HEK293 (cell line): ENCODE results near the gene OR2AT4.
A peak's percentile ranks its signal among the peaks of the same experiment; 100 is the strongest.

Experiments
- CTCF ChIA-PET: fragments of 350-600 bp; formaldehyde crosslinking; extraction: SDS; loops from one replicate; lab custom pipeline; 2021; ENCODE audit warnings: antibody characterized with exemption; lab: Yijun Ruan, JAX
- POLR2A ChIA-PET: fragments of 300-600 bp; formaldehyde crosslinking; extraction: SDS; loops from one replicate; lab custom pipeline; 2020; ENCODE audit warnings: antibody characterized with exemption, inconsistent platforms; lab: Yijun Ruan, JAX
- H3K27ac ChIP-seq: fragments of 200-500 bp; sonication (Bioruptor generic); 2 replicates; pipeline ENCODE4 v1.5.1; 2014; ENCODE audit warnings: low read depth, low read length, control low read depth, inconsistent platforms; ENCODE audit errors: extremely low read depth
- H3K36me3 ChIP-seq, 2 experiments: fragments of 200-500 bp in 1 of 2; sonication (Bioruptor generic) in 1 of 2; 1 replicate in 1 of 2; 2 replicates in 1 of 2; pipeline ENCODE4 v1.5.1; 2014 to 2017; ENCODE audit warnings: inconsistent platforms in 2 of 2, low read length in 2 of 2; ENCODE audit not compliant: control insufficient read depth in 2 of 2, insufficient read depth in 1 of 2
- H3K4me1 ChIP-seq: fragments of 200-500 bp; sonication (Bioruptor generic); 2 replicates; pipeline ENCODE4 v1.5.1; 2014; ENCODE audit warnings: mild to moderate bottlenecking, low read length, inconsistent platforms; ENCODE audit not compliant: control insufficient read depth, insufficient read depth
- H3K4me3 ChIP-seq: 2 replicates; pipeline ENCODE4 v1.5.1; 2011; ENCODE audit warnings: low read depth, mild to moderate bottlenecking, control low read depth, low read length, moderate library complexity
- H3K9me3 ChIP-seq: fragments of 200-500 bp; sonication (Bioruptor generic); 2 replicates; pipeline ENCODE4 v1.5.1; 2014; ENCODE audit warnings: low read depth, low read length, inconsistent platforms; ENCODE audit not compliant: control insufficient read depth, insufficient read depth
- CTCF ChIP-seq: fragments of 450-650 bp; formaldehyde crosslinking; IDR thresholded peaks from 2 replicates; pipeline ENCODE4 v1.5.1; 2016; ENCODE audit warnings: missing biosample characterization, missing genetic modification characterization
- GLI2 ChIP-seq: fragments of 450-650 bp; formaldehyde crosslinking; IDR thresholded peaks from 2 replicates; pipeline ENCODE4; 2017; ENCODE audit warnings: missing biosample characterization, missing genetic modification characterization, low read depth, borderline replicate concordance
- GLI4 ChIP-seq: fragments of 450-650 bp; formaldehyde crosslinking; IDR thresholded peaks from 2 replicates; pipeline ENCODE4 v1.5.1; 2016; ENCODE audit warnings: missing biosample characterization, missing genetic modification characterization
- KLF7 ChIP-seq: fragments of 450-650 bp; formaldehyde crosslinking; IDR thresholded peaks from 2 replicates; pipeline ENCODE4 v1.5.1; 2016; ENCODE audit warnings: missing biosample characterization, missing genetic modification characterization, borderline replicate concordance
- PRDM1 ChIP-seq: fragments of 450-650 bp; formaldehyde crosslinking; IDR thresholded peaks from 2 replicates; pipeline ENCODE4; 2016; ENCODE audit warnings: missing biosample characterization, missing genetic modification characterization
- TRIM28 ChIP-seq: IDR thresholded peaks from 2 replicates; pipeline ENCODE4 v1.6.1; 2011; ENCODE audit warnings: low read length, control low read depth, borderline replicate concordance
- ZBTB20 ChIP-seq: fragments of 450-650 bp; formaldehyde crosslinking; IDR thresholded peaks from 2 replicates; pipeline ENCODE4 v1.5.1; 2016; ENCODE audit warnings: missing biosample characterization, missing genetic modification characterization
- ZBTB7A ChIP-seq: fragments of 450-650 bp; formaldehyde crosslinking; IDR thresholded peaks from 2 replicates; pipeline ENCODE4 v1.5.1; 2016; ENCODE audit warnings: low read depth, missing biosample characterization, missing genetic modification characterization
- ZIC2 ChIP-seq: fragments of 450-650 bp; formaldehyde crosslinking; IDR thresholded peaks from 2 replicates; pipeline ENCODE4 v1.5.1; 2016; ENCODE audit warnings: missing biosample characterization, missing genetic modification characterization
- ZNF157 ChIP-seq: fragments of 450-650 bp; formaldehyde crosslinking; IDR thresholded peaks from 2 replicates; pipeline ENCODE4 v1.5.1; 2016; ENCODE audit warnings: missing biosample characterization, missing genetic modification characterization
- ZNF174 ChIP-seq: fragments of 450-650 bp; formaldehyde crosslinking; IDR thresholded peaks from 2 replicates; pipeline ENCODE4 v1.5.0; 2017; ENCODE audit warnings: missing biosample characterization, mild to moderate bottlenecking, missing genetic modification characterization
- ZNF266 ChIP-seq: fragments of 450-650 bp; formaldehyde crosslinking; IDR thresholded peaks from 2 replicates; pipeline ENCODE4 v1.5.1; 2016; ENCODE audit warnings: missing biosample characterization, missing genetic modification characterization, low read depth
- ZNF510 ChIP-seq: fragments of 450-650 bp; formaldehyde crosslinking; IDR thresholded peaks from 2 replicates; pipeline ENCODE4 v1.5.1; 2018; ENCODE audit warnings: mild to moderate bottlenecking, missing genetic modification characterization, missing biosample characterization; ENCODE audit not compliant: insufficient replicate concordance
- ZNF76 ChIP-seq: fragments of 450-650 bp; formaldehyde crosslinking; IDR thresholded peaks from 2 replicates; pipeline ENCODE4; 2016; ENCODE audit warnings: low read depth, missing biosample characterization, missing genetic modification characterization, borderline replicate concordance
- ZNF837 ChIP-seq: fragments of 450-650 bp; formaldehyde crosslinking; IDR thresholded peaks from 2 replicates; pipeline ENCODE4 v1.5.1; 2016; ENCODE audit warnings: missing biosample characterization, missing genetic modification characterization
- ZNF843 ChIP-seq: fragments of 450-650 bp; formaldehyde crosslinking; IDR thresholded peaks from 2 replicates; pipeline ENCODE4 v1.5.1; 2016; ENCODE audit warnings: missing biosample characterization, missing genetic modification characterization
- ZSCAN16 ChIP-seq: fragments of 450-650 bp; formaldehyde crosslinking; IDR thresholded peaks from 2 replicates; pipeline ENCODE4 v1.5.1; 2016; ENCODE audit warnings: missing biosample characterization, missing genetic modification characterization
- ZSCAN23 ChIP-seq: fragments of 450-650 bp; formaldehyde crosslinking; IDR thresholded peaks from 2 replicates; pipeline ENCODE4 v1.5.1; 2016; ENCODE audit warnings: missing biosample characterization, missing genetic modification characterization
- TF ChIP-seq, protein P1 (sequence below): fragments of 450-650 bp; formaldehyde crosslinking; IDR thresholded peaks from 2 replicates; pipeline ENCODE4 v1.5.1; 2016; ENCODE audit warnings: missing biosample characterization, missing genetic modification characterization
- TF ChIP-seq, protein P2 (sequence below): fragments of 450-650 bp; formaldehyde crosslinking; conservative IDR thresholded peaks from 2 replicates; pipeline ENCODE4 v1.5.1; 2016; ENCODE audit warnings: low read depth, missing biosample characterization, missing genetic modification characterization

The OR2AT4 gene

GRCh38 chr11:75132080-75132479 is 35.4 kb upstream of the OR2AT4 start:
- TF ChIP-seq PRDM1 (tag by site-specific recombination), result peak; percentile 62
- no peak for TF ChIP-seq ZSCAN16 (tag by site-specific recombination)
- Histone ChIP-seq H3K9me3 (no peaks in the 10 kb centered on the region), H3K4me3 (no peak overlapping the region), H3K4me1 (no peaks in the 10 kb centered on the region), H3K36me3 (no peaks in the 10 kb centered on the region), H3K27ac (no peak overlapping the region)
- ChIA-PET CTCF (interaction anchor here (0.6 to 9.3 kb wide), 3 partner anchors 9 to 248 kb away, joined by 3 to 73 read pairs (median 4); no protein-coding TSS in a partner anchor), POLR2A (no interaction called here)

DNA sequence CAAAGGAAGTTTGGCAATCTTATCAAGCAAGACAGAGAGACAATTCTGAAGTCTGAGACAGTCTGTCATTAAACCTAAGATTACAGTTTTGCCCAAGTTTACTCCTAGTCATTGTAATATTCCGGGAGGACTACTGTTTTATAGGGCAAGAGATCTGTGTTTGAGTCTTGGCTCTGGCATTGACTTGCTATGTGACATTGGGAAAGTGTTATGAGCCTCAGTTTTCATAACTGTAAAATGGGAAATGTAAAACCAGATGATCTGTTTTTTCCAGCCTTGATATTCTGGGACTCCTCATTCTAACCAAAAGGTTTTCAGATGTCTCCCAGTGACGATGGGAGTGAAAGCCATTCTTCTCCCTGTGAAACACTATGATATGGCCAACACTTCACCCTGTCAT is 29.9 kb upstream of the OR2AT4 start:
- no peaks in the 10 kb centered on the region for H3K4me1 ChIP-seq
- ChIA-PET CTCF (interaction anchor here (1.0 to 9.3 kb wide), 2 partner anchors 15 to 118 kb away, joined by 3 to 73 read pairs; no protein-coding TSS in a partner anchor), POLR2A (no interaction called here)
- H3K9me3 ChIP-seq, result no peaks in the 10 kb centered on the region
- H3K4me3 ChIP-seq, result no peak overlapping the region
- TF ChIP-seq ZNF266 (tag by site-specific recombination), result no peak
- no peak for TF ChIP-seq ZBTB7A (tag by site-specific recombination)
- TF ChIP-seq, protein P1, sequence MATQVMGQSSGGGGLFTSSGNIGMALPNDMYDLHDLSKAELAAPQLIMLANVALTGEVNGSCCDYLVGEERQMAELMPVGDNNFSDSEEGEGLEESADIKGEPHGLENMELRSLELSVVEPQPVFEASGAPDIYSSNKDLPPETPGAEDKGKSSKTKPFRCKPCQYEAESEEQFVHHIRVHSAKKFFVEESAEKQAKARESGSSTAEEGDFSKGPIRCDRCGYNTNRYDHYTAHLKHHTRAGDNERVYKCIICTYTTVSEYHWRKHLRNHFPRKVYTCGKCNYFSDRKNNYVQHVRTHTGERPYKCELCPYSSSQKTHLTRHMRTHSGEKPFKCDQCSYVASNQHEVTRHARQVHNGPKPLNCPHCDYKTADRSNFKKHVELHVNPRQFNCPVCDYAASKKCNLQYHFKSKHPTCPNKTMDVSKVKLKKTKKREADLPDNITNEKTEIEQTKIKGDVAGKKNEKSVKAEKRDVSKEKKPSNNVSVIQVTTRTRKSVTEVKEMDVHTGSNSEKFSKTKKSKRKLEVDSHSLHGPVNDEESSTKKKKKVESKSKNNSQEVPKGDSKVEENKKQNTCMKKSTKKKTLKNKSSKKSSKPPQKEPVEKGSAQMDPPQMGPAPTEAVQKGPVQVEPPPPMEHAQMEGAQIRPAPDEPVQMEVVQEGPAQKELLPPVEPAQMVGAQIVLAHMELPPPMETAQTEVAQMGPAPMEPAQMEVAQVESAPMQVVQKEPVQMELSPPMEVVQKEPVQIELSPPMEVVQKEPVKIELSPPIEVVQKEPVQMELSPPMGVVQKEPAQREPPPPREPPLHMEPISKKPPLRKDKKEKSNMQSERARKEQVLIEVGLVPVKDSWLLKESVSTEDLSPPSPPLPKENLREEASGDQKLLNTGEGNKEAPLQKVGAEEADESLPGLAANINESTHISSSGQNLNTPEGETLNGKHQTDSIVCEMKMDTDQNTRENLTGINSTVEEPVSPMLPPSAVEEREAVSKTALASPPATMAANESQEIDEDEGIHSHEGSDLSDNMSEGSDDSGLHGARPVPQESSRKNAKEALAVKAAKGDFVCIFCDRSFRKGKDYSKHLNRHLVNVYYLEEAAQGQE (tag by site-specific recombination), result no peak
- TF ChIP-seq TRIM28, result no peak
- no peak overlapping the region for H3K27ac ChIP-seq
- H3K36me3 ChIP-seq, result no peaks in the 10 kb centered on the region

GRCh38 chr11:75118577-75118976 is 21.9 kb upstream of the OR2AT4 start:
- H3K9me3 ChIP-seq, result no peaks in the 10 kb centered on the region
- TF ChIP-seq GLI2 (tag by site-specific recombination), result no peak
- TF ChIP-seq, protein P2, sequence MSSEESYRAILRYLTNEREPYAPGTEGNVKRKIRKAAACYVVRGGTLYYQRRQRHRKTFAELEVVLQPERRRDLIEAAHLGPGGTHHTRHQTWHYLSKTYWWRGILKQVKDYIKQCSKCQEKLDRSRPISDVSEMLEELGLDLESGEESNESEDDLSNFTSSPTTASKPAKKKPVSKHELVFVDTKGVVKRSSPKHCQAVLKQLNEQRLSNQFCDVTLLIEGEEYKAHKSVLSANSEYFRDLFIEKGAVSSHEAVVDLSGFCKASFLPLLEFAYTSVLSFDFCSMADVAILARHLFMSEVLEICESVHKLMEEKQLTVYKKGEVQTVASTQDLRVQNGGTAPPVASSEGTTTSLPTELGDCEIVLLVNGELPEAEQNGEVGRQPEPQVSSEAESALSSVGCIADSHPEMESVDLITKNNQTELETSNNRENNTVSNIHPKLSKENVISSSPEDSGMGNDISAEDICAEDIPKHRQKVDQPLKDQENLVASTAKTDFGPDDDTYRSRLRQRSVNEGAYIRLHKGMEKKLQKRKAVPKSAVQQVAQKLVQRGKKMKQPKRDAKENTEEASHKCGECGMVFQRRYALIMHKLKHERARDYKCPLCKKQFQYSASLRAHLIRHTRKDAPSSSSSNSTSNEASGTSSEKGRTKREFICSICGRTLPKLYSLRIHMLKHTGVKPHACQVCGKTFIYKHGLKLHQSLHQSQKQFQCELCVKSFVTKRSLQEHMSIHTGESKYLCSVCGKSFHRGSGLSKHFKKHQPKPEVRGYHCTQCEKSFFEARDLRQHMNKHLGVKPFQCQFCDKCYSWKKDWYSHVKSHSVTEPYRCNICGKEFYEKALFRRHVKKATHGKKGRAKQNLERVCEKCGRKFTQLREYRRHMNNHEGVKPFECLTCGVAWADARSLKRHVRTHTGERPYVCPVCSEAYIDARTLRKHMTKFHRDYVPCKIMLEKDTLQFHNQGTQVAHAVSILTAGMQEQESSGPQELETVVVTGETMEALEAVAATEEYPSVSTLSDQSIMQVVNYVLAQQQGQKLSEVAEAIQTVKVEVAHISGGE, result no peak
- TF ChIP-seq, all 188 proteins: peak for 0
- no peak overlapping the region for H3K4me3 ChIP-seq
- no peaks in the 10 kb centered on the region for H3K36me3 ChIP-seq
- no peak overlapping the region for H3K27ac ChIP-seq
- CTCF ChIA-PET, result interaction anchor here (0.7 to 1.6 kb wide), 3 partner anchors 22 to 130 kb away, joined by 3 to 5 read pairs (median 4); no protein-coding TSS in a partner anchor
- no peaks in the 10 kb centered on the region for H3K4me1 ChIP-seq
- POLR2A ChIA-PET, result no interaction called here

DNA sequence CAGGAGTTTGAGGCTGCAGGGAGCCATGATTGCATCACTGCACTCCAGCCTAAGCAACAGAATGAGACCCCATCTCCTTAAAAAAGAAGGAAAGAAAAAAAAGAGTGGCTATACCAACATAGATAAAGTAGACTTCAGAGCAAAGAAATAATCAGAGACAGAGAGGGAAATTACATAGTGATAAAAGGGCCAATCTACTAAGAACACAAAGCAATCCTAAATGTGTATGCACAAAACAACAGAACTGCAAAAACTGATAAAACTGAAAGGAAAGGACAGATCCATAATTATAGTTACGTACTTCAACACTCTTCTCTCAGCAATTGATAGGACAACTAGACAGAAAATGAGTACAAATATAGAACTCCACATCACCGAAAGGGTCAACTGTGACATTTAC is 17.8 kb upstream of the OR2AT4 start:
- POLR2A ChIA-PET, result no interaction called here
- TF ChIP-seq KLF7 (tag by site-specific recombination) (no peak), ZNF174 (no peak), ZBTB20 (tag by site-specific recombination) (no peak), CTCF (tag by site-specific recombination) (no peak), ZNF266 (tag by site-specific recombination) (no peak), ZNF157 (tag by site-specific recombination) (no peak), ZNF76 (tag by site-specific recombination) (no peak), ZNF837 (tag by site-specific recombination) (no peak), ZNF510 (tag by site-specific recombination) (no peak), GLI4 (tag by site-specific recombination) (no peak), ZSCAN23 (no peak), ZNF843 (tag by site-specific recombination) (no peak), ZIC2 (tag by site-specific recombination) (no peak)

More for the DNA sequence above, 17.8 kb upstream of the OR2AT4 start:
- CTCF ChIA-PET, result interaction anchor here (1.4 kb wide), 1 partner anchor 127 kb away, joined by 6 read pairs; no protein-coding TSS in a partner anchor
- Histone ChIP-seq H3K9me3 (no peaks in the 10 kb centered on the region), H3K36me3 (no peaks in the 10 kb centered on the region), H3K27ac (no peak overlapping the region), H3K4me1 (no peaks in the 10 kb centered on the region), H3K4me3 (no peak overlapping the region)
